A549 (cell line): ENCODE measurements around the gene SLC16A2. TPM values are rescaled to one million over a fixed set of nuclear protein-coding genes. Genes with fewer than 3 reads are reported as not detected.

Source experiments
- ATAC-seq, 2 experiments: fragments of 200-7000 bp in 1 of 2; fragments of >200 bp in 1 of 2; cut with Nextera tagmentation in 1 of 2; cut with Tn5 transposase in 1 of 2; 3 replicates each; pipeline versions ENCODE4 v1.8.0 to v1.9.1; 2018 to 2020; ENCODE audit warnings: mild to moderate bottlenecking in 1 of 2, moderate library complexity in 1 of 2
- CTCF ChIA-PET: fragments of 300-600 bp; sonication (Branson Sonifier 250); formaldehyde crosslinking; extraction: SDS; loops from one replicate; lab custom pipeline; 2021; ENCODE audit warnings: antibody characterized with exemption, inconsistent platforms; lab: Yijun Ruan, JAX
- POLR2A ChIA-PET: fragments of 350-600 bp; formaldehyde crosslinking; extraction: SDS; loops from one replicate; lab custom pipeline; 2021; ENCODE audit warnings: antibody characterized with exemption, inconsistent platforms; lab: Yijun Ruan, JAX
- DNase-seq, 2 experiments: peaks; one replicate each; pipeline versions ENCODE4 v3.0.0 to v3.0.0-alpha.2; 2011 to 2016; ENCODE audit warnings: low read depth in 1 of 2, low spot score in 1 of 2
- FAIRE-seq: peaks from 2 replicates; lab custom pipeline; 2011; peaks lifted over from hg19 to GRCh38; lab: Jason Lieb, UNC
- H3K27ac ChIP-seq, 2 experiments: fragments of >200 bp; sonication (Bioruptor Twin); formaldehyde crosslinking; 3 replicates each; pipeline ENCODE4 v1.5.1; 2016 to 2017
- H3K4me1 ChIP-seq: fragments of >200 bp; sonication (Bioruptor Twin); formaldehyde crosslinking; 3 replicates; pipeline ENCODE4 v1.6.1; 2016
- H3K4me2 ChIP-seq: fragments of >200 bp; sonication (Bioruptor Twin); formaldehyde crosslinking; 3 replicates; pipeline ENCODE4 v1.6.1; 2016
- H3K4me3 ChIP-seq: fragments of >200 bp; sonication (Bioruptor Twin); formaldehyde crosslinking; 3 replicates; pipeline ENCODE4 v1.5.1; 2016
- H3K9me3 ChIP-seq: fragments of >200 bp; sonication (Bioruptor Twin); formaldehyde crosslinking; 3 replicates; pipeline ENCODE4 v1.6.1; 2016
- BHLHE40 ChIP-seq: IDR thresholded peaks from 2 replicates; pipeline ENCODE4 v1.6.1; 2012; ENCODE audit warnings: low read depth, low read length, inconsistent platforms
- FOSB ChIP-seq: fragments of 250-450 bp; sonication (Bioruptor Pico); IDR thresholded peaks from 2 replicates; pipeline ENCODE4 v1.5.0; 2020; ENCODE audit warnings: mild to moderate bottlenecking, moderate library complexity
- FOSL2 ChIP-seq, 2 experiments: fragments of 450-650 bp in 1 of 2; fragments of >200 bp in 1 of 2; sonication (Bioruptor Twin) in 1 of 2; formaldehyde crosslinking; IDR thresholded peaks; 2 replicates each; pipeline versions ENCODE4 v1.5.0 to v1.6.1; 2016 to 2020; ENCODE audit warnings: mild to moderate bottlenecking in 1 of 2, moderate library complexity in 1 of 2
- HEYL ChIP-seq: fragments of 250-450 bp; sonication (Bioruptor Pico); IDR thresholded peaks from 2 replicates; pipeline ENCODE4 v1.8.0; 2021; ENCODE audit warnings: mild to moderate bottlenecking, moderate library complexity
- HOXA7 ChIP-seq: fragments of 250-450 bp; sonication (Bioruptor Pico); IDR thresholded peaks from 2 replicates; pipeline ENCODE4 v1.5.0; 2020; ENCODE audit warnings: mild to moderate bottlenecking, moderate library complexity
- HOXB5 ChIP-seq: fragments of 250-450 bp; sonication (Bioruptor Pico); IDR thresholded peaks from 2 replicates; pipeline ENCODE4 v1.5.0; 2020; ENCODE audit warnings: mild to moderate bottlenecking, moderate library complexity
- JUNB ChIP-seq: fragments of >200 bp; sonication (Bioruptor Twin); formaldehyde crosslinking; IDR thresholded peaks from 2 replicates; pipeline ENCODE4 v1.6.1; 2016
- KDM1A ChIP-seq: fragments of 200-600 bp; sonication (generic); IDR thresholded peaks from 2 replicates; pipeline ENCODE4 v1.6.1; 2016; ENCODE audit warnings: low read depth, mild to moderate bottlenecking
- MAZ ChIP-seq: fragments of 150-350 bp; IDR thresholded peaks from 2 replicates; pipeline ENCODE4 v1.6.1; 2014; ENCODE audit warnings: antibody characterized with exemption, low read depth, low read length, borderline replicate concordance
- NPAS2 ChIP-seq: fragments of 250-450 bp; sonication (Bioruptor Pico); IDR thresholded peaks from 2 replicates; pipeline ENCODE4 v1.8.0; 2022; ENCODE audit warnings: mild to moderate bottlenecking, moderate library complexity, borderline replicate concordance
- NR3C1 ChIP-seq: fragments of >200 bp; sonication (Bioruptor Twin); formaldehyde crosslinking; IDR thresholded peaks from 3 replicates; pipeline ENCODE4 v1.6.1; 2017
- POLR2A ChIP-seq: IDR thresholded peaks from 2 replicates; pipeline ENCODE4 v1.6.1; 2012; ENCODE audit warnings: mild to moderate bottlenecking, low read length
- RAD21 ChIP-seq, 2 experiments: fragments of >200 bp in 1 of 2; sonication (Bioruptor Twin) in 1 of 2; formaldehyde crosslinking in 1 of 2; IDR thresholded peaks in 1 of 2; conservative IDR thresholded peaks in 1 of 2; 2 replicates in 1 of 2; 3 replicates in 1 of 2; pipeline ENCODE4 v1.6.1; 2012 to 2018; ENCODE audit warnings: inconsistent platforms in 1 of 2
- RFX5 ChIP-seq: fragments of 450-650 bp; IDR thresholded peaks from 2 replicates; pipeline ENCODE4 v1.7.1; 2014; ENCODE audit warnings: antibody characterized with exemption, mild to moderate bottlenecking, moderate library complexity
- RNF2 ChIP-seq: fragments of 200-600 bp; sonication (generic); IDR thresholded peaks from 2 replicates; pipeline ENCODE4 v1.6.1; 2016; ENCODE audit warnings: low read depth, mild to moderate bottlenecking, antibody characterized with exemption, moderate library complexity, borderline replicate concordance
- SREBF2 ChIP-seq: fragments of 450-650 bp; IDR thresholded peaks from 2 replicates; pipeline ENCODE4 v1.6.1; 2014; ENCODE audit warnings: mild to moderate bottlenecking, moderate library complexity
- TFCP2L1 ChIP-seq: fragments of 250-450 bp; sonication (Bioruptor Pico); IDR thresholded peaks from 2 replicates; pipeline ENCODE4 v1.5.0; 2021; ENCODE audit warnings: mild to moderate bottlenecking
- ZC3H11A ChIP-seq: fragments of 450-650 bp; IDR thresholded peaks from 2 replicates; pipeline ENCODE4 v1.6.1; 2014; ENCODE audit warnings: antibody characterized with exemption, mild to moderate bottlenecking
- ZSCAN20 ChIP-seq: fragments of 250-450 bp; sonication (Bioruptor Pico); IDR thresholded peaks from 2 replicates; pipeline ENCODE4 v1.8.0; 2022; ENCODE audit warnings: mild to moderate bottlenecking, moderate library complexity
- WGBS: methylation state at CpG from one replicate; pipeline ENCODE4 v1.1.6; 2017; ENCODE audit errors: missing lambda C conversion rate; 5-methylcytosine and 5-hydroxymethylcytosine counted together
- polyA plus RNA-seq, 4 experiments: library from polyadenylated mRNA; depleted of rRNA in 3 of 4; stranded (reverse); fragments of >200 nt; fragmentation: RNase III in 1 of 4; extraction: RNeasy Plus Mini Kit Qiagen cat#74134 plus additional on column Dnase treatment in 1 of 4; gene quantifications; 2 replicates in 3 of 4; 3 replicates in 1 of 4; pipeline ENCODE4 v1.2.3, GENCODE V29; 2011 to 2017
- TF ChIP-seq, protein P1 (sequence below): IDR thresholded peaks from 2 replicates; pipeline ENCODE4 v1.6.1; 2012
- TF ChIP-seq, protein P2 (sequence below): fragments of >200 bp; sonication (Bioruptor Twin); formaldehyde crosslinking; IDR thresholded peaks from 3 replicates; pipeline ENCODE4 v1.6.1; 2016
- TF ChIP-seq, protein P3 (sequence below): fragments of >200 bp; sonication (Bioruptor Twin); formaldehyde crosslinking; IDR thresholded peaks from 3 replicates; pipeline ENCODE4 v1.5.1; 2016
- TF ChIP-seq, protein P4 (sequence below): fragments of 450-650 bp; IDR thresholded peaks from 2 replicates; pipeline ENCODE4 v1.6.1; 2014; ENCODE audit warnings: antibody characterized with exemption

SLC16A2 gene
- polyA plus RNA-seq, 2 of the 4 experiments (the other 2 are of a cell fraction): 9.7 to 19.2 TPM

DNA sequence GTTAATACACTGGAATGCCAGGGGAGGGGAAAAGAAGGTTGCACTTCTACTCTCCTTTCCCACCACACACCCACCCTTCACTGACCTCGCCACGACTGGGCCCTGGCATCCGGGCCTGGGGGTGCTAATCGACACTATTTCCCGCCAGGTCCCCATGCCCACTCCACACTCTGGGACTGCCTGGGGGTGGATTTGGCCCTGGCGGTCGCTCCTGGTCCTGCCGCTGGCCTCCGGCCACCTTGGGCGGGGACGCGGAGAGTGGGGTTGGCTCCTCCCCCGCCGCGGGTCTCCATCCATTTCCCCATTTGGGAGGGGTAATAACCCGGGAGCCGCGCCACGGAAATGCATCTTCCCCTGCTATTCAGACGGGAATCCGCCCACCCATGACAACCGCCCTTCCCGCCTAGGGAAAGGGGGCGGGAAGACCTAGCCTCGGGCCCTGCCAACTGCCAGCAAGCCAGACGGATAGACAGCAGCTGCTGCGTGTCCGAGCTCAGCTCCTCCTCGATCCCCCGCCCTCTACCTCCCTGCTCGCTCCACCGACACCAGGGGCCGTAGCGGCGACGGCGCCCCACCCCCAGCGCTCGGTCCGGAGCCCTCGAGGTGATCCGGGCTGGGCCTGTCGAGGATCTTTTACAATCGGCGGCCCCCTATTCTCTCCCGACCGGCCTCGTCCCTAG is 115.0 kb downstream of the SLC16A2 start:
- POLR2A ChIA-PET: no interaction called here
- H3K27ac ChIP-seq: peak overlapping the region in 1 of 2 experiments; percentile 44; a peak in 1 of 6 replicates
- no peaks in the 10 kb centered on the region for H3K9me3 ChIP-seq
- no peak for FAIRE-seq
- no peak for TF ChIP-seq BHLHE40
- TF ChIP-seq FOSL2 (IDR thresholded peaks at IDR 0.05): no peak
- no peak for TF ChIP-seq FOSL2 (CRISPR knock-in tag; IDR thresholded peaks at IDR 0.05)
- no peak for TF ChIP-seq HOXB5 (CRISPR knock-in tag)
- TF ChIP-seq ZSCAN20 (CRISPR knock-in tag): no peak
- TF ChIP-seq KDM1A: no peak
- TF ChIP-seq HOXA7 (CRISPR knock-in tag): no peak
- no peak for TF ChIP-seq HEYL (CRISPR knock-in tag)
- no peak for TF ChIP-seq RNF2
- no peak for TF ChIP-seq POLR2A
- no peak for TF ChIP-seq NR3C1
- no peak for TF ChIP-seq RFX5
- no peak for TF ChIP-seq SREBF2
- TF ChIP-seq RAD21 (conservative IDR thresholded peaks at IDR 0.05 in 1 of 2, IDR thresholded peaks at IDR 0.05 in 1 of 2): no peak
- TF ChIP-seq NPAS2 (CRISPR knock-in tag): no peak
- TF ChIP-seq, protein P1, sequence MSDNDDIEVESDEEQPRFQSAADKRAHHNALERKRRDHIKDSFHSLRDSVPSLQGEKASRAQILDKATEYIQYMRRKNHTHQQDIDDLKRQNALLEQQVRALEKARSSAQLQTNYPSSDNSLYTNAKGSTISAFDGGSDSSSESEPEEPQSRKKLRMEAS: no peak
- TF ChIP-seq, all 56 proteins: peak for 0
- DNase-seq (peak in 1 of 2 experiments; percentile 30), ATAC-seq (peak; percentile 41 to 81; a peak in 3 of 6 replicates)
- H3K4me3 ChIP-seq: peak overlapping the region; percentile 37
- 60% methylated on average over 15 of the region's 48 CpGs for WGBS
- no peaks in the 10 kb centered on the region for H3K4me1 ChIP-seq
- H3K4me2 ChIP-seq: peak overlapping the region; percentile 73
- CTCF ChIA-PET: interaction anchor here (1.1 kb wide), 1 partner anchor 10 kb away, joined by 3 read pairs; no protein-coding TSS in a partner anchor

DNA sequence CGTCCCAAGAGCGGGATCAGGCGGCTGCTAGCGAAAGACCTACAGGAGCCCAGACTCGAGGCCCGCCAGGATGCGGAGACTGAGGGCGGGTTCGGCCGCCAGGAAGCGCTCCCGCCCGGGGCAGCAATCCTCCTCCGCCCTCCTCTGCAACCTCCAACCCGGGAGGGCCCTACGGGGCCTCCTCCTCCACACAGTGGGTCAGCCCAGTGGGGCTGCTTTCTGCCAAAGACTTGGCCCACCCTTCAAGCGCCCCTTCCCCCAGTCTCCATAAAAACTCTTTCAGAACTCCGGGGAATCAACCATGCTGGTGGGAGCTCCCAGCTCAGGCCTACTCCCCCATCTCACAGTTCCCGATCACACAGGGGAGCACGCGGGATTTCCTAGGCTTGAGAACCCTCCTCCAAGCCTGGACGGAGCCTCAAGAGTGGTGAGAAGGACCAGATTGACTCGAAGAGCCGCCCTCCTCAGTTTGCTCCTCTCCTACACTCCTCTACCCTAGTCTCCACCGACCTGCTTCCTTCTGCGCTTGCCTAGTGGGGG is 115.6 kb downstream of the SLC16A2 start:
- no peak overlapping the region for H3K4me3 ChIP-seq
- H3K4me1 ChIP-seq: no peaks in the 10 kb centered on the region
- POLR2A ChIA-PET: no interaction called here
- CTCF ChIA-PET: no interaction called here
- no peak overlapping the region for H3K4me2 ChIP-seq
- TF ChIP-seq, protein P2, sequence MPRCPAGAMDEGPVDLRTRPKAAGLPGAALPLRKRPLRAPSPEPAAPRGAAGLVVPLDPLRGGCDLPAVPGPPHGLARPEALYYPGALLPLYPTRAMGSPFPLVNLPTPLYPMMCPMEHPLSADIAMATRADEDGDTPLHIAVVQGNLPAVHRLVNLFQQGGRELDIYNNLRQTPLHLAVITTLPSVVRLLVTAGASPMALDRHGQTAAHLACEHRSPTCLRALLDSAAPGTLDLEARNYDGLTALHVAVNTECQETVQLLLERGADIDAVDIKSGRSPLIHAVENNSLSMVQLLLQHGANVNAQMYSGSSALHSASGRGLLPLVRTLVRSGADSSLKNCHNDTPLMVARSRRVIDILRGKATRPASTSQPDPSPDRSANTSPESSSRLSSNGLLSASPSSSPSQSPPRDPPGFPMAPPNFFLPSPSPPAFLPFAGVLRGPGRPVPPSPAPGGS: no peak
- TF ChIP-seq RAD21 (conservative IDR thresholded peaks at IDR 0.05 in 1 of 2, IDR thresholded peaks at IDR 0.05 in 1 of 2) (no peak), NR3C1 (no peak), HEYL (CRISPR knock-in tag) (no peak), MAZ (no peak), ZC3H11A (no peak), RNF2 (no peak)
- TF ChIP-seq, all 56 proteins: peak for 0
- no peak for FAIRE-seq
- DNase-seq: no peak
- H3K9me3 ChIP-seq: no peaks in the 10 kb centered on the region
- 94% methylated on average over 12 of the region's 26 CpGs for WGBS
- ATAC-seq: no peak
- H3K27ac ChIP-seq: no peak overlapping the region

DNA sequence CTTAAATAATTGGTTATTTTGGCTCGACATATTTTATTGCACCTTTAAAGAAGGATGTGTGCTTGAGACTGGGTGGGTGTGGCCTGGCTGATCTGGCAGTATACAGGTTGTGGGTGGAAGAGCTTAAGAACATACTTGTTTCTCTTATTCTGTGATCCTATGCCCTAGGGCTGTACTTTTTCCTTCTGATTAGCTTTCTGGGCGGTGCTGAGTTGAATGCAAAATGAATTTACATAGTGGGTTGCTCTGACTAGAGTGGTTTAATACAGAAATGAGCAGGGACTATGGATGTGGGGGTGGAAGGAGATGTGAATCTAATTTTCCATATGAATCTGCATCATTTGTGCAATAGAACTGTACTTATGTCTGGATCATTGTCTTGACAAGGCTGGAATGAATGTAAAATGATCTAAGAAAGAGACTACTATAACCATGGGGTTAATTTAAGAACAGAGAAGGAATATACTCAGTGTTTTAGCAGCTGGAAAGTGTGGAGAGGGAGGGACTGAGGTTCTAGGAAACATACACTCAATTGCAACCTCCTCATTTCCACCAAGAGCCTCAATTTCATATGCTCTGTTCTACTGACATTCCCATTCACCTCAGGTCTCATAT is 119.4 kb downstream of the SLC16A2 start:
- Histone ChIP-seq H3K4me2 (no peak overlapping the region), H3K9me3 (no peaks in the 10 kb centered on the region), H3K27ac (no peak overlapping the region), H3K4me3 (no peak overlapping the region), H3K4me1 (no peaks in the 10 kb centered on the region)
- ChIA-PET POLR2A (no interaction called here), CTCF (interaction anchor here (1.3 to 2.5 kb wide), 3 partner anchors 11 to 158 kb away, joined by 3 to 11 read pairs (median 5); no protein-coding TSS in a partner anchor)
- DNase-seq: no peak
- FAIRE-seq: no peak
- TF ChIP-seq JUNB (no peak), HEYL (CRISPR knock-in tag) (no peak), TFCP2L1 (no peak), FOSB (no peak), ZSCAN20 (CRISPR knock-in tag) (no peak), KDM1A (no peak), POLR2A (no peak)
- TF ChIP-seq, protein P3, sequence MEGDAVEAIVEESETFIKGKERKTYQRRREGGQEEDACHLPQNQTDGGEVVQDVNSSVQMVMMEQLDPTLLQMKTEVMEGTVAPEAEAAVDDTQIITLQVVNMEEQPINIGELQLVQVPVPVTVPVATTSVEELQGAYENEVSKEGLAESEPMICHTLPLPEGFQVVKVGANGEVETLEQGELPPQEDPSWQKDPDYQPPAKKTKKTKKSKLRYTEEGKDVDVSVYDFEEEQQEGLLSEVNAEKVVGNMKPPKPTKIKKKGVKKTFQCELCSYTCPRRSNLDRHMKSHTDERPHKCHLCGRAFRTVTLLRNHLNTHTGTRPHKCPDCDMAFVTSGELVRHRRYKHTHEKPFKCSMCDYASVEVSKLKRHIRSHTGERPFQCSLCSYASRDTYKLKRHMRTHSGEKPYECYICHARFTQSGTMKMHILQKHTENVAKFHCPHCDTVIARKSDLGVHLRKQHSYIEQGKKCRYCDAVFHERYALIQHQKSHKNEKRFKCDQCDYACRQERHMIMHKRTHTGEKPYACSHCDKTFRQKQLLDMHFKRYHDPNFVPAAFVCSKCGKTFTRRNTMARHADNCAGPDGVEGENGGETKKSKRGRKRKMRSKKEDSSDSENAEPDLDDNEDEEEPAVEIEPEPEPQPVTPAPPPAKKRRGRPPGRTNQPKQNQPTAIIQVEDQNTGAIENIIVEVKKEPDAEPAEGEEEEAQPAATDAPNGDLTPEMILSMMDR: no peak
- TF ChIP-seq, protein P2: no peak
- TF ChIP-seq, protein P4, sequence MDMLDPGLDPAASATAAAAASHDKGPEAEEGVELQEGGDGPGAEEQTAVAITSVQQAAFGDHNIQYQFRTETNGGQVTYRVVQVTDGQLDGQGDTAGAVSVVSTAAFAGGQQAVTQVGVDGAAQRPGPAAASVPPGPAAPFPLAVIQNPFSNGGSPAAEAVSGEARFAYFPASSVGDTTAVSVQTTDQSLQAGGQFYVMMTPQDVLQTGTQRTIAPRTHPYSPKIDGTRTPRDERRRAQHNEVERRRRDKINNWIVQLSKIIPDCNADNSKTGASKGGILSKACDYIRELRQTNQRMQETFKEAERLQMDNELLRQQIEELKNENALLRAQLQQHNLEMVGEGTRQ: no peak
- WGBS: 56% methylated on average over 2 of the region's 2 CpGs
- ATAC-seq: no peak
